ENCODE results near the gene PRMT7. TPM values are rescaled to one million over a fixed set of nuclear protein-coding genes. Genes with fewer than 3 reads are reported as not detected.
A peak's percentile ranks its signal among the peaks of the same experiment; 100 is the strongest.

Gene PRMT7
- total RNA-seq, 4 donors from 2014 or later = 20.6 to 115 (median 38.5) TPM

- Histone ChIP-seq H3K36me3 (peaks cover 0 to 5% (median 0%) of the 10 kb centered on the region in 4 donors), H3K27me3 (no peaks in the 10 kb centered on the region), H3K27ac (peak overlapping the region; percentile 36 to 70 (median 56)), H3K9me3 (no peaks in the 10 kb centered on the region), H3K4me3 (no peak overlapping the region), H3K4me1 (peaks cover 4 to 44% (median 35%) of the 10 kb centered on the region in 4 donors)
- DNase-seq = peak; percentile 87
- intact Hi-C loops (cut with DNase I; ENCODE audit: low total_unique reads) = no loop called here
- 37% methylated on average over 5 of the region's 5 CpGs; no CpG with 5 or more reads in 1 of the 2 donors for WGBS, 2 donors (ENCODE audit: low coverage in 1 of 2)
- TF ChIP-seq POLR2AphosphoS5 (IDR thresholded peaks at IDR 0.05) (peak; percentile 38 to 69 (median 47)), EP300 (IDR thresholded peaks at IDR 0.05; ENCODE audit: low read depth) (peak; percentile 36), POLR2A (IDR thresholded peaks at IDR 0.05) (no peak), CTCF (IDR thresholded peaks at IDR 0.05) (peak; percentile 49 to 97 (median 67))
- in situ Hi-C loops (cut with MboI; ENCODE audit: low pct_ligation_motif_present in 1 of 4, low pct_unique_long_range_greater_than_20kb in 1 of 4, low sequenced_read_pairs in 3 of 4) = loop anchor here in 1 of 4 donors (25.0 kb wide), 1 partner anchor 130 kb away; no protein-coding TSS in a partner anchor
These were observed 71.5 kb downstream of the PRMT7 start for GRCh38 chr16:68382296-68382718.

DNA sequence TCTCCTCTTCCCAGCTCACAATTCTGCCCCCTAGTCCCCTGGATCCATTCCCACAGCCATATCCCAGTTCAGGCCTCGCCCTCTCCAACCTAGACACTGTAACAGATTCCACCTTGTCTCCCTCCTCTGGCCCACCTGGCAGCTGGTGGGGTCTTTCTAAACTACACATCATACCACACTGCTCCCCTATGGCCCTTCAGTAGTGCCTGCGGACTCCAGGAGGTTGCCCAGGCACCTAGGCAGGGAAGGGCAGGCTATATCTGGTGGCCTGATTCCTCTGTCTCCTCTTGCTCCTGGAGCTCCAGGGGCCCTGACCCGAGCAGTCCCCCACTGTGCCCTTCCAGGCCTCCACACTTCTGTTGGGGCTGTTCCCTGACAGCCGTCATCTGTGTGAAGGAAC lies 73.0 kb downstream of the PRMT7 start:
- TF ChIP-seq POLR2AphosphoS5 (IDR thresholded peaks at IDR 0.05) (no peak), EP300 (IDR thresholded peaks at IDR 0.05; ENCODE audit: low read depth) (no peak), CTCF (IDR thresholded peaks at IDR 0.05) (no peak), POLR2A (IDR thresholded peaks at IDR 0.05) (no peak)
- in situ Hi-C loops (cut with MboI; ENCODE audit: low pct_ligation_motif_present in 1 of 4, low pct_unique_long_range_greater_than_20kb in 1 of 4, low sequenced_read_pairs in 3 of 4) = loop anchor here in 1 of 4 donors (25.0 kb wide), 1 partner anchor 128 kb away; no protein-coding TSS in a partner anchor
- peaks cover 4 to 56% (median 44%) of the 10 kb centered on the region in 4 donors for H3K4me1 ChIP-seq
- H3K27ac ChIP-seq = peak overlapping the region; percentile 36 to 70 (median 56)
- no peaks in the 10 kb centered on the region for H3K27me3 ChIP-seq
- H3K4me3 ChIP-seq = no peak overlapping the region
- H3K36me3 ChIP-seq = peaks cover 0 to 5% (median 0%) of the 10 kb centered on the region in 4 donors
- intact Hi-C loops (cut with DNase I; ENCODE audit: low total_unique reads) = no loop called here
- DNase-seq = no peak
- no peaks in the 10 kb centered on the region for H3K9me3 ChIP-seq
- 67 to 91% methylated on average over 1 to 4 of the region's 4 CpGs for WGBS, 2 donors (ENCODE audit: low coverage in 1 of 2)

DNA sequence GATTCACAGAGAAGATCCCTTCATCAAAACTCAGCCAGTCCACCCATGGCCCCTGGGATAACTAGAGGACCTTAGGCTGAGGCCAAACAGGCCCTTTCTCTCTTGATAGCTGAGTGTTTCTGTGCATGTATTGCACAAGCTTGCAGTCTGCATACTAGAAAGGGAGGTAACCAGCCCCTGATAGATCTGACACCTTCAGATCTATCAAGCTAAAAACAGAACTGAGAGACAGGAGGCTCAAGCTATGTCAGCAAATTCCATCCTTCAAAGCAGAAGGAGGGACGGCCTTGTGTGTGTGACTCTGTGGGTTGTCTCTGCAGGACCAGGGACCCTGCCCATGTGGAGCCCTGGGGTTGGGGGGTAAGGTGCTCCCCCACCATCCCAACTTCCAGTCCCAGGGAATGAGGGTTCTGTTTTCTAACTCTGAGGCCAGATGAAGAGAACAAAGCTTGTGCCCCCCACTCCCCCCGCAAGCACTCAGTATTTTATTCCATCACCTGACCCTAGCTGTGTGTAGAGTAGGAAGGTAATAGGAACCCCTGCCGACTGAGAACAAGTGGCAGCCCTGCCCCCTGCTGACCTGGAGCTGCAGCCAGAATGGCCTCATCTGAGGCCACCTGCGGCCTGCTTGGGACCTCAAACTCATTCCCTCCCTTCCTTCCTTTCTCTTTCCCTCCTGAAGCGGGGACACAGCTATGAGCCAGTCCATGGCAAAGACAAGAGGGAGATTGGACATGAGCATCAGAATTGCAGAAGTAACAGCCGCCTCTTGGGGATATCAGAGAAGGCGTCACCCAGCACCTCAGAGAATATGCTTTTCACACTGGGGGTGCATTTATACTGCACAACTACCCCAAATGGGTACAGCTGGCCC lies 73.7 kb downstream of the PRMT7 start:
- TF ChIP-seq EP300 (IDR thresholded peaks at IDR 0.05; ENCODE audit: low read depth) (no peak), POLR2A (IDR thresholded peaks at IDR 0.05) (no peak), CTCF (IDR thresholded peaks at IDR 0.05) (no peak), POLR2AphosphoS5 (IDR thresholded peaks at IDR 0.05) (no peak)

DNA sequence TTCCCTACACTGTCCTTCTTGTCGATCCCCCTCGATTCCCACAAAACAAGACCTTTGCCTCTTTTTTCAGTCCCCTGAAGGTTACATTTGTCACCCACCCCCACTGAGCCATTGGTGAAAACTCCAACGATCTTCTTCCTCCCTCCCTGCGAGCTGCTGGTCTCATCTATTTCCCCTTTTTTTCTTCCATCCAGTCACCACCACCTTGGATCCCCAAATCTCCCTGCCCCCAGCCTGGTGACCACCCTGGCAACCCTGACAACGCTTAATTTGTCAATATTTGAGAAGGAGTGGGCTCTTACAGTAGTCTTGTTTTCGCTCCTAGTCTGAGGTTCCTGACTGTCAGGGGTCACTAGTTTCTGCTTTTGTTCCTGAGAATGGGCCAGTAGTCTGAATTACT lies 74.6 kb downstream of the PRMT7 start:
- in situ Hi-C loops (cut with MboI; ENCODE audit: low pct_ligation_motif_present in 1 of 4, low pct_unique_long_range_greater_than_20kb in 1 of 4, low sequenced_read_pairs in 3 of 4) = loop anchor here in 1 of 4 donors (25.0 kb wide), 1 partner anchor 127 kb away; no protein-coding TSS in a partner anchor
- H3K36me3 ChIP-seq = peaks cover 0 to 5% (median 0%) of the 10 kb centered on the region in 4 donors

More for the DNA sequence above, 73.7 kb downstream of the PRMT7 start:
- no peak for DNase-seq
- intact Hi-C loops (cut with DNase I; ENCODE audit: low total_unique reads) (no loop called here), in situ Hi-C loops (cut with MboI; ENCODE audit: low pct_ligation_motif_present in 1 of 4, low pct_unique_long_range_greater_than_20kb in 1 of 4, low sequenced_read_pairs in 3 of 4) (loop anchor here in 1 of 4 donors (25.0 kb wide), 1 partner anchor 128 kb away; no protein-coding TSS in a partner anchor)
- no peak overlapping the region for H3K4me3 ChIP-seq
- no peaks in the 10 kb centered on the region for H3K27me3 ChIP-seq
- H3K27ac ChIP-seq = peak overlapping the region in 3 of 4 donors; percentile 54 to 94 (median 70)
- H3K4me1 ChIP-seq = peaks cover 4 to 56% (median 44%) of the 10 kb centered on the region in 4 donors
- H3K9me3 ChIP-seq = no peaks in the 10 kb centered on the region
- WGBS, 2 donors (ENCODE audit: low coverage in 1 of 2) = 68% methylated on average over 7 of the region's 7 CpGs; no CpG with 5 or more reads in 1 of the 2 donors
- peaks cover 0 to 5% (median 0%) of the 10 kb centered on the region in 4 donors for H3K36me3 ChIP-seq

More for the DNA sequence above, 74.6 kb downstream of the PRMT7 start:
- Histone ChIP-seq H3K9me3 (no peaks in the 10 kb centered on the region), H3K27me3 (no peaks in the 10 kb centered on the region), H3K27ac (peak overlapping the region in 3 of 4 donors; percentile 89 to 94 (median 90)), H3K4me1 (peaks cover 4 to 56% (median 44%) of the 10 kb centered on the region in 4 donors), H3K4me3 (peak overlapping the region in 3 of 4 donors; percentile 25 to 46 (median 27))
- no peak for DNase-seq
- intact Hi-C loops (cut with DNase I; ENCODE audit: low total_unique reads) = no loop called here
- WGBS, 2 donors (ENCODE audit: low coverage in 1 of 2) = 71 to 72% methylated on average over 6 of the region's 6 CpGs
- no peak for TF ChIP-seq CTCF (IDR thresholded peaks at IDR 0.05)
